Panc1 (cell line): ENCODE results near the gene GRK3. TPM values are rescaled to one million over a fixed set of nuclear protein-coding genes. Genes with fewer than 3 reads are reported as not detected.

ENCODE experiments used
- ATAC-seq: fragments of 200-7000 bp; cut with Tn5 transposase; 2 replicates; pipeline ENCODE4 v1.9.1; 2020; ENCODE audit warnings: mild to moderate bottlenecking, moderate library complexity
- BruUV-seq: library from RNA; stranded (reverse); fragments of 400-500 nt; replicated peaks from 2 replicates; lab custom pipeline; 2021; lab: Mats Ljungman, UMichigan
- CTCF ChIA-PET: fragments of 300-600 bp; sonication (Branson Sonifier 250); formaldehyde crosslinking; loops from one replicate; lab custom pipeline; 2022; ENCODE audit warnings: antibody characterized with exemption; lab: Charles Lee
- POLR2A ChIA-PET: fragments of 300-600 bp; sonication (Branson Sonifier 250); formaldehyde crosslinking; loops from one replicate; lab custom pipeline; 2022; ENCODE audit warnings: antibody characterized with exemption; lab: Charles Lee
- DNase-seq: peaks from one replicate; pipeline ENCODE4 v3.0.0-alpha.2; 2010; ENCODE audit warnings: low read depth, low spot score
- H3K27ac ChIP-seq: 2 replicates; pipeline ENCODE4 v1.5.1; 2011; ENCODE audit warnings: mild to moderate bottlenecking, low read length, inconsistent platforms
- H3K27me3 ChIP-seq: fragments of 200-500 bp; sonication (Bioruptor generic); 2 replicates; pipeline ENCODE4 v1.6.0; 2014; ENCODE audit warnings: low read length, inconsistent platforms; ENCODE audit not compliant: control insufficient read depth, insufficient read depth
- H3K36me3 ChIP-seq: fragments of 200-500 bp; sonication (Bioruptor generic); 2 replicates; pipeline ENCODE4 v1.5.1; 2014; ENCODE audit warnings: inconsistent platforms, mild to moderate bottlenecking, low read length, moderate library complexity; ENCODE audit not compliant: control insufficient read depth, insufficient read depth
- H3K4me1 ChIP-seq: 2 replicates; pipeline ENCODE4 v1.5.1; 2011; ENCODE audit warnings: inconsistent platforms, mild to moderate bottlenecking, low read length, moderate library complexity; ENCODE audit not compliant: control insufficient read depth, insufficient read depth
- H3K4me3 ChIP-seq, 2 experiments: 2 replicates each; pipeline ENCODE4 v1.5.1; 2011 to 2012; ENCODE audit warnings: low read depth in 2 of 2, low read length in 2 of 2, mild to moderate bottlenecking in 2 of 2, inconsistent platforms in 1 of 2, moderate library complexity in 1 of 2
- H3K9me3 ChIP-seq: fragments of 200-500 bp; sonication (Bioruptor generic); 2 replicates; pipeline ENCODE4 v1.5.1; 2014; ENCODE audit warnings: low read depth, mild to moderate bottlenecking, inconsistent platforms, low read length, moderate library complexity; ENCODE audit not compliant: control insufficient read depth, insufficient read depth
- POLR2AphosphoS5 ChIP-seq: IDR thresholded peaks from 2 replicates; pipeline ENCODE4 v1.6.1; 2012; ENCODE audit warnings: mild to moderate bottlenecking, low read depth, low read length, moderate library complexity
- SIN3A ChIP-seq: IDR thresholded peaks from 2 replicates; pipeline ENCODE4 v1.6.1; 2012; ENCODE audit warnings: low read depth, mild to moderate bottlenecking, low read length, moderate library complexity, borderline replicate concordance; ENCODE audit not compliant: insufficient read depth
- TCF7L2 ChIP-seq: IDR thresholded peaks from 2 replicates; pipeline ENCODE4 v1.6.1; 2011; ENCODE audit warnings: mild to moderate bottlenecking, low read depth, low read length, inconsistent platforms
- in situ Hi-C: cut with HindIII; loops from 2 replicates; pipeline ENCODE4 v1.10.0; 2016; ENCODE audit warnings: low sequenced_read_pairs, low pct_unique_long_range_greater_than_20kb
- intact Hi-C: fragments of 100-400 bp; cut with micrococcal nuclease; formaldehyde crosslinking; loops from one replicate; pipeline ENCODE4 v1.10.0; 2022; ENCODE audit not compliant: unreplicated experiment
- total RNA-seq: library from RNA; stranded (reverse); gene quantifications from one replicate; pipeline ENCODE4 v1.2.1, GENCODE V29; 2021; ENCODE audit not compliant: unreplicated experiment
- TF ChIP-seq, protein P1 (sequence below): fragments of 450-650 bp; IDR thresholded peaks from 2 replicates; pipeline ENCODE4 v1.5.1; 2017; ENCODE audit warnings: mild to moderate bottlenecking
- TF ChIP-seq, protein P2 (sequence below), 2 experiments: IDR thresholded peaks; 2 replicates each; pipeline ENCODE4 v1.6.1; 2011 to 2012; ENCODE audit warnings: low read depth in 2 of 2, control low read depth in 1 of 2, low read length in 1 of 2, mild to moderate bottlenecking in 1 of 2, moderate library complexity in 1 of 2; ENCODE audit not compliant: insufficient read depth in 1 of 2

The GRK3 gene
- total RNA-seq, 1 experiment from 2014 or later, result 12.0 TPM

DNA sequence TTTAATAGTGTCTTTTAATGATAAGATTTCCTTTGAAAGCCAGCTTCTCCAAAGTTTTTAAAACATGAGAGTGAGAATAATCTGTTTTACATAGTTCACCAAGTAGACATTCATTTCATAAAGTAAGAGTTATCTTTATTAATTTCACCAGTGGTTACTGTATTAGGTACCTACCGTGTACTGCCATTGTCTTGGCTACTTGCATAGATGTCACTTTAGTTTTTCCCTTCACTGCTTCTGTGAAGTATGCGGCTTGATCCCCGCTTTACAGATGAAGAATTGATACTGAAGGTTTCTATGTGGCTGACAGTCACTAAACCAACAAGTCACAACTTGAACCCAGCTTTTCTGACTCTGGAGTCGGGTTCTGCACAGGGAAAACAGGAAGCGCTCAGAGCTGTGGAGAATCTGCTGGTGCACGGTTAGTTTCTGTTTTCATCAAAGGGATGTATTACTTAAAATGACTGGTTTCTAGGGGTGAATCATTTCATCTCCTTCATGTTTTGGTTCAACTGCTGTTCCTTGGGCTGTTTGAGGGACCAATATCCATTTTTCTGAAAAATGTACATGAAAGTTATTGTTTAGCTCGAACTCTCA is 138.2 kb downstream of the GRK3 start:
- Histone ChIP-seq H3K4me3 (no peak overlapping the region), H3K27ac (no peak overlapping the region), H3K27me3 (no peaks in the 10 kb centered on the region), H3K9me3 (no peaks in the 10 kb centered on the region), H3K36me3 (no peaks in the 10 kb centered on the region), H3K4me1 (no peaks in the 10 kb centered on the region)
- no peak for TF ChIP-seq TCF7L2
- TF ChIP-seq, protein P1, sequence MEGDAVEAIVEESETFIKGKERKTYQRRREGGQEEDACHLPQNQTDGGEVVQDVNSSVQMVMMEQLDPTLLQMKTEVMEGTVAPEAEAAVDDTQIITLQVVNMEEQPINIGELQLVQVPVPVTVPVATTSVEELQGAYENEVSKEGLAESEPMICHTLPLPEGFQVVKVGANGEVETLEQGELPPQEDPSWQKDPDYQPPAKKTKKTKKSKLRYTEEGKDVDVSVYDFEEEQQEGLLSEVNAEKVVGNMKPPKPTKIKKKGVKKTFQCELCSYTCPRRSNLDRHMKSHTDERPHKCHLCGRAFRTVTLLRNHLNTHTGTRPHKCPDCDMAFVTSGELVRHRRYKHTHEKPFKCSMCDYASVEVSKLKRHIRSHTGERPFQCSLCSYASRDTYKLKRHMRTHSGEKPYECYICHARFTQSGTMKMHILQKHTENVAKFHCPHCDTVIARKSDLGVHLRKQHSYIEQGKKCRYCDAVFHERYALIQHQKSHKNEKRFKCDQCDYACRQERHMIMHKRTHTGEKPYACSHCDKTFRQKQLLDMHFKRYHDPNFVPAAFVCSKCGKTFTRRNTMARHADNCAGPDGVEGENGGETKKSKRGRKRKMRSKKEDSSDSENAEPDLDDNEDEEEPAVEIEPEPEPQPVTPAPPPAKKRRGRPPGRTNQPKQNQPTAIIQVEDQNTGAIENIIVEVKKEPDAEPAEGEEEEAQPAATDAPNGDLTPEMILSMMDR, result no peak
- TF ChIP-seq SIN3A, result no peak
- TF ChIP-seq, protein P2, sequence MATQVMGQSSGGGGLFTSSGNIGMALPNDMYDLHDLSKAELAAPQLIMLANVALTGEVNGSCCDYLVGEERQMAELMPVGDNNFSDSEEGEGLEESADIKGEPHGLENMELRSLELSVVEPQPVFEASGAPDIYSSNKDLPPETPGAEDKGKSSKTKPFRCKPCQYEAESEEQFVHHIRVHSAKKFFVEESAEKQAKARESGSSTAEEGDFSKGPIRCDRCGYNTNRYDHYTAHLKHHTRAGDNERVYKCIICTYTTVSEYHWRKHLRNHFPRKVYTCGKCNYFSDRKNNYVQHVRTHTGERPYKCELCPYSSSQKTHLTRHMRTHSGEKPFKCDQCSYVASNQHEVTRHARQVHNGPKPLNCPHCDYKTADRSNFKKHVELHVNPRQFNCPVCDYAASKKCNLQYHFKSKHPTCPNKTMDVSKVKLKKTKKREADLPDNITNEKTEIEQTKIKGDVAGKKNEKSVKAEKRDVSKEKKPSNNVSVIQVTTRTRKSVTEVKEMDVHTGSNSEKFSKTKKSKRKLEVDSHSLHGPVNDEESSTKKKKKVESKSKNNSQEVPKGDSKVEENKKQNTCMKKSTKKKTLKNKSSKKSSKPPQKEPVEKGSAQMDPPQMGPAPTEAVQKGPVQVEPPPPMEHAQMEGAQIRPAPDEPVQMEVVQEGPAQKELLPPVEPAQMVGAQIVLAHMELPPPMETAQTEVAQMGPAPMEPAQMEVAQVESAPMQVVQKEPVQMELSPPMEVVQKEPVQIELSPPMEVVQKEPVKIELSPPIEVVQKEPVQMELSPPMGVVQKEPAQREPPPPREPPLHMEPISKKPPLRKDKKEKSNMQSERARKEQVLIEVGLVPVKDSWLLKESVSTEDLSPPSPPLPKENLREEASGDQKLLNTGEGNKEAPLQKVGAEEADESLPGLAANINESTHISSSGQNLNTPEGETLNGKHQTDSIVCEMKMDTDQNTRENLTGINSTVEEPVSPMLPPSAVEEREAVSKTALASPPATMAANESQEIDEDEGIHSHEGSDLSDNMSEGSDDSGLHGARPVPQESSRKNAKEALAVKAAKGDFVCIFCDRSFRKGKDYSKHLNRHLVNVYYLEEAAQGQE (IDR thresholded peaks at IDR 0.05; ENCODE audit: insufficient read depth in 1 of 2, low read depth in 2 of 2, low read length in 1 of 2), result no peak
- TF ChIP-seq POLR2AphosphoS5, result no peak
- intact Hi-C loops, result loop anchor here (5.0 kb wide), 1 partner anchor 240 kb away; no protein-coding TSS in a partner anchor
- DNase-seq (no peak), ATAC-seq (no peak)
- in situ Hi-C loops, result no loop called here
- ChIA-PET POLR2A (no interaction called here), CTCF (no interaction called here)
- no TSS peak for BruUV-seq

DNA sequence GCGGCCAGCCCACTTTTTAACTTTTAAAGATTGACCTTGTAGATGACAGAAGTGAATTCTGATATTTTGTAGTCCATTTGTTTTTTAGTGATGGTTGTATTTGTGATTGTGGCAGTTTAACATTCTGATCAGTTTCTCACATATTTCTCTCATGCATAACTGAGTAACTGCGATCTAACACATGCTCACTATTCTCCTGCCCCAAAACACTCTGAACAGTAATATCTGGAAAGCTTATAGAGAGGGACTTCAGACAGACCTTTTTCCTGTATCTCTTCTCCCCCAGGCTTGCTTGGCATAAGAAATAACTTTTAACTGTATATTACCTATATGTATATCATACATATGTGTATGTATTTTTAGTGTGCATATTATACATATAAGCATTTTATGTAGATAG is 140.2 kb downstream of the GRK3 start:
- H3K9me3 ChIP-seq, result no peaks in the 10 kb centered on the region
- intact Hi-C loops, result loop anchor here (5.0 kb wide), 1 partner anchor 242 kb away; no protein-coding TSS in a partner anchor
- CTCF ChIA-PET, result no interaction called here

More for the DNA sequence above, 140.2 kb downstream of the GRK3 start:
- no peak for DNase-seq
- TF ChIP-seq, protein P2 (IDR thresholded peaks at IDR 0.05; ENCODE audit: insufficient read depth in 1 of 2, low read depth in 2 of 2, low read length in 1 of 2), result no peak
- TF ChIP-seq POLR2AphosphoS5 (no peak), TCF7L2 (no peak)
- TF ChIP-seq, protein P1, result no peak
- Histone ChIP-seq H3K36me3 (no peaks in the 10 kb centered on the region), H3K4me3 (no peak overlapping the region), H3K27ac (no peak overlapping the region), H3K4me1 (no peaks in the 10 kb centered on the region), H3K27me3 (no peaks in the 10 kb centered on the region)
- BruUV-seq, result no TSS peak
- in situ Hi-C loops, result no loop called here
- POLR2A ChIA-PET, result no interaction called here
- no peak for ATAC-seq
